Measurements from ENCODE around the gene ZBTB39. TPM values are rescaled to one million over a fixed set of nuclear protein-coding genes. Genes with fewer than 3 reads are reported as not detected.

Gene ZBTB39
- total and polyA plus RNA-seq, 2 of the 13 experiments (the other 11 are each of a cell fraction or from before 2014, with no cell fraction given): 6.5 to 6.9 TPM

- TF ChIP-seq ZFP1 (CRISPR knock-in tag; IDR thresholded peaks at IDR 0.05) (no peak), ZNF253 (CRISPR knock-in tag; IDR thresholded peaks at IDR 0.05; ENCODE audit: borderline replicate concordance) (no peak), ZNF598 (CRISPR knock-in tag; IDR thresholded peaks at IDR 0.05; ENCODE audit: borderline replicate concordance) (peak; percentile 82; the same call in 1 of the 2 replicates), ZC3H13 (CRISPR knock-in tag; IDR thresholded peaks at IDR 0.05) (no peak), ZNF382 (CRISPR knock-in tag; IDR thresholded peaks at IDR 0.05; ENCODE audit: borderline replicate concordance) (no peak), ZNF367 (CRISPR knock-in tag; IDR thresholded peaks at IDR 0.05; ENCODE audit: borderline replicate concordance) (peak; percentile 62; the same call in 1 of the 2 replicates), PHF5A (CRISPR knock-in tag; IDR thresholded peaks at IDR 0.05; ENCODE audit: low read depth, unreplicated experiment) (no peak), HDAC1 (CRISPR knock-in tag; IDR thresholded peaks at IDR 0.05) (peak; percentile 89), NAIF1 (CRISPR knock-in tag; IDR thresholded peaks at IDR 0.05; ENCODE audit: borderline replicate concordance) (no peak), ZNF451 (CRISPR knock-in tag; IDR thresholded peaks at IDR 0.05) (no peak), ARHGAP35 (CRISPR knock-in tag; IDR thresholded peaks at IDR 0.05; ENCODE audit: borderline replicate concordance) (no peak), ZNF430 (CRISPR knock-in tag; IDR thresholded peaks at IDR 0.05) (peak; percentile 58; the same call in 1 of the 2 replicates), RFX1 (IDR thresholded peaks at IDR 0.05) (no peak), ZFP62 (CRISPR knock-in tag; IDR thresholded peaks at IDR 0.05) (no peak), KAT8 (CRISPR knock-in tag; IDR thresholded peaks at IDR 0.05) (peak; percentile 63; the same call in 1 of the 2 replicates), ZNF556 (CRISPR knock-in tag; IDR thresholded peaks at IDR 0.05; ENCODE audit: borderline replicate concordance) (peak; percentile 38; the same call in 1 of the 2 replicates)
- TF ChIP-seq, protein P1, sequence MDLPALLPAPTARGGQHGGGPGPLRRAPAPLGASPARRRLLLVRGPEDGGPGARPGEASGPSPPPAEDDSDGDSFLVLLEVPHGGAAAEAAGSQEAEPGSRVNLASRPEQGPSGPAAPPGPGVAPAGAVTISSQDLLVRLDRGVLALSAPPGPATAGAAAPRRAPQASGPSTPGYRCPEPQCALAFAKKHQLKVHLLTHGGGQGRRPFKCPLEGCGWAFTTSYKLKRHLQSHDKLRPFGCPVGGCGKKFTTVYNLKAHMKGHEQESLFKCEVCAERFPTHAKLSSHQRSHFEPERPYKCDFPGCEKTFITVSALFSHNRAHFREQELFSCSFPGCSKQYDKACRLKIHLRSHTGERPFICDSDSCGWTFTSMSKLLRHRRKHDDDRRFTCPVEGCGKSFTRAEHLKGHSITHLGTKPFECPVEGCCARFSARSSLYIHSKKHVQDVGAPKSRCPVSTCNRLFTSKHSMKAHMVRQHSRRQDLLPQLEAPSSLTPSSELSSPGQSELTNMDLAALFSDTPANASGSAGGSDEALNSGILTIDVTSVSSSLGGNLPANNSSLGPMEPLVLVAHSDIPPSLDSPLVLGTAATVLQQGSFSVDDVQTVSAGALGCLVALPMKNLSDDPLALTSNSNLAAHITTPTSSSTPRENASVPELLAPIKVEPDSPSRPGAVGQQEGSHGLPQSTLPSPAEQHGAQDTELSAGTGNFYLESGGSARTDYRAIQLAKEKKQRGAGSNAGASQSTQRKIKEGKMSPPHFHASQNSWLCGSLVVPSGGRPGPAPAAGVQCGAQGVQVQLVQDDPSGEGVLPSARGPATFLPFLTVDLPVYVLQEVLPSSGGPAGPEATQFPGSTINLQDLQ (CRISPR knock-in tag; IDR thresholded peaks at IDR 0.05): no peak
- TF ChIP-seq, protein P2, sequence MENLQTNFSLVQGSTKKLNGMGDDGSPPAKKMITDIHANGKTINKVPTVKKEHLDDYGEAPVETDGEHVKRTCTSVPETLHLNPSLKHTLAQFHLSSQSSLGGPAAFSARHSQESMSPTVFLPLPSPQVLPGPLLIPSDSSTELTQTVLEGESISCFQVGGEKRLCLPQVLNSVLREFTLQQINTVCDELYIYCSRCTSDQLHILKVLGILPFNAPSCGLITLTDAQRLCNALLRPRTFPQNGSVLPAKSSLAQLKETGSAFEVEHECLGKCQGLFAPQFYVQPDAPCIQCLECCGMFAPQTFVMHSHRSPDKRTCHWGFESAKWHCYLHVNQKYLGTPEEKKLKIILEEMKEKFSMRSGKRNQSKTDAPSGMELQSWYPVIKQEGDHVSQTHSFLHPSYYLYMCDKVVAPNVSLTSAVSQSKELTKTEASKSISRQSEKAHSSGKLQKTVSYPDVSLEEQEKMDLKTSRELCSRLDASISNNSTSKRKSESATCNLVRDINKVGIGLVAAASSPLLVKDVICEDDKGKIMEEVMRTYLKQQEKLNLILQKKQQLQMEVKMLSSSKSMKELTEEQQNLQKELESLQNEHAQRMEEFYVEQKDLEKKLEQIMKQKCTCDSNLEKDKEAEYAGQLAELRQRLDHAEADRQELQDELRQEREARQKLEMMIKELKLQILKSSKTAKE (CRISPR knock-in tag; IDR thresholded peaks at IDR 0.05; ENCODE audit: borderline replicate concordance): peak; percentile 14; the same call in 1 of the 2 replicates
- TF ChIP-seq, protein P3, sequence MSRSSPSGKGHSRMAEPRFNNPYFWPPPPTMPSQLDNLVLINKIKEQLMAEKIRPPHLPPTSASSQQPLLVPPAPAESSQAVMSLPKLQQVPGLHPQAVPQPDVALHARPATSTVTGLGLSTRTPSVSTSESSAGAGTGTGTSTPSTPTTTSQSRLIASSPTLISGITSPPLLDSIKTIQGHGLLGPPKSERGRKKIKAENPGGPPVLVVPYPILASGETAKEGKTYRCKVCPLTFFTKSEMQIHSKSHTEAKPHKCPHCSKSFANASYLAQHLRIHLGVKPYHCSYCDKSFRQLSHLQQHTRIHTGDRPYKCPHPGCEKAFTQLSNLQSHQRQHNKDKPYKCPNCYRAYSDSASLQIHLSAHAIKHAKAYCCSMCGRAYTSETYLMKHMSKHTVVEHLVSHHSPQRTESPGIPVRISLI (CRISPR knock-in tag; IDR thresholded peaks at IDR 0.05; ENCODE audit: borderline replicate concordance): 0 out of 2 replicates have a peak, but pooled peaks have one; percentile 38
- TF ChIP-seq, protein P4, sequence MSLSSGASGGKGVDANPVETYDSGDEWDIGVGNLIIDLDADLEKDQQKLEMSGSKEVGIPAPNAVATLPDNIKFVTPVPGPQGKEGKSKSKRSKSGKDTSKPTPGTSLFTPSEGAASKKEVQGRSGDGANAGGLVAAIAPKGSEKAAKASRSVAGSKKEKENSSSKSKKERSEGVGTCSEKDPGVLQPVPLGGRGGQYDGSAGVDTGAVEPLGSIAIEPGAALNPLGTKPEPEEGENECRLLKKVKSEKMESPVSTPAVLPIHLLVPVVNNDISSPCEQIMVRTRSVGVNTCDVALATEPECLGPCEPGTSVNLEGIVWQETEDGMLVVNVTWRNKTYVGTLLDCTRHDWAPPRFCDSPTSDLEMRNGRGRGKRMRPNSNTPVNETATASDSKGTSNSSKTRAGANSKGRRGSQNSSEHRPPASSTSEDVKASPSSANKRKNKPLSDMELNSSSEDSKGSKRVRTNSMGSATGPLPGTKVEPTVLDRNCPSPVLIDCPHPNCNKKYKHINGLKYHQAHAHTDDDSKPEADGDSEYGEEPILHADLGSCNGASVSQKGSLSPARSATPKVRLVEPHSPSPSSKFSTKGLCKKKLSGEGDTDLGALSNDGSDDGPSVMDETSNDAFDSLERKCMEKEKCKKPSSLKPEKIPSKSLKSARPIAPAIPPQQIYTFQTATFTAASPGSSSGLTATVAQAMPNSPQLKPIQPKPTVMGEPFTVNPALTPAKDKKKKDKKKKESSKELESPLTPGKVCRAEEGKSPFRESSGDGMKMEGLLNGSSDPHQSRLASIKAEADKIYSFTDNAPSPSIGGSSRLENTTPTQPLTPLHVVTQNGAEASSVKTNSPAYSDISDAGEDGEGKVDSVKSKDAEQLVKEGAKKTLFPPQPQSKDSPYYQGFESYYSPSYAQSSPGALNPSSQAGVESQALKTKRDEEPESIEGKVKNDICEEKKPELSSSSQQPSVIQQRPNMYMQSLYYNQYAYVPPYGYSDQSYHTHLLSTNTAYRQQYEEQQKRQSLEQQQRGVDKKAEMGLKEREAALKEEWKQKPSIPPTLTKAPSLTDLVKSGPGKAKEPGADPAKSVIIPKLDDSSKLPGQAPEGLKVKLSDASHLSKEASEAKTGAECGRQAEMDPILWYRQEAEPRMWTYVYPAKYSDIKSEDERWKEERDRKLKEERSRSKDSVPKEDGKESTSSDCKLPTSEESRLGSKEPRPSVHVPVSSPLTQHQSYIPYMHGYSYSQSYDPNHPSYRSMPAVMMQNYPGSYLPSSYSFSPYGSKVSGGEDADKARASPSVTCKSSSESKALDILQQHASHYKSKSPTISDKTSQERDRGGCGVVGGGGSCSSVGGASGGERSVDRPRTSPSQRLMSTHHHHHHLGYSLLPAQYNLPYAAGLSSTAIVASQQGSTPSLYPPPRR (CRISPR knock-in tag; IDR thresholded peaks at IDR 0.05; ENCODE audit: borderline replicate concordance): peak; percentile 12; the same call in 1 of the 2 replicates
Measured at GRCh38 chr12:57001448-57001906, 4.9 kb downstream of the ZBTB39 start (continued).
